ENCODE data around the gene LNPEP.
"Not testable (repeated sequence)": the region's sequence is repeated elsewhere in the genome, so short reads cannot be mapped to it uniquely, and the experiment has no call there.

LNPEP gene

GRCh38 chr5:97065475-97065874 is 129.6 kb downstream of the LNPEP start:
- DNase-seq (ENCODE audit: low spot score): no peak

DNA sequence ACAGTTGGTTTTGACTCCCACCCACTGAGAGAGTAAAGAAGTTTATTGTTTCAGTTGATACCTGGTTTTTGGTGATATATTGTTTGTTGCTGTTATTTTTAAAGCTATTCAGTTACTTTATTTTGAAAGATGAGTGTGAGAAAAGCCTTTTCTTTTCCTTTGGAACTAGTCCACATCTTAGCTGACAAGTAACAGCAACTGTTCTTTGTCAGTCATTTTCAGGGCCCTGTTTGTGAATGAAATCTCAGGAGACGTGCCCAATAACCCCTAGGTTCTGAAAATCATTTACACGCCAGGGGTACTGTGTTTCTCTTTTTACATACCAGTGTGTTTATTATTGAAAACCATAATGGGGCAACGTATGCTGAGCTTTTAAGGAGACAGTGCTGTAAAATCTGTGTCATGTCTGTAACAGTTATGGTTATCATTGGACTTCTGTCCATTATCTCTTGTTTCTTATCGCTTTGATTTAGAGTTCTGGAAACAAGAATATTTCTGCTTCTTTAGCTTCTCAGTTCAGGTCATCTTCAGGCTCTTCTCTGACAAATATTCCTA is 131.5 kb downstream of the LNPEP start:
- DNase-seq (ENCODE audit: low spot score): no peak

- no peak for DNase-seq (ENCODE audit: low spot score)
These were observed 134.4 kb downstream of the LNPEP start for GRCh38 chr5:97070234-97070633.

GRCh38 chr5:97071101-97071500 is 135.2 kb downstream of the LNPEP start:
- DNase-seq (ENCODE audit: low spot score): no peak

- DNase-seq (ENCODE audit: low spot score): no peak
These were observed 136.1 kb downstream of the LNPEP start for GRCh38 chr5:97071993-97072392.

GRCh38 chr5:97072696-97073095 is 136.8 kb downstream of the LNPEP start:
- DNase-seq (ENCODE audit: low spot score): no peak

GRCh38 chr5:97073420-97073819 is 137.5 kb downstream of the LNPEP start:
- no peak for DNase-seq (ENCODE audit: low spot score)

DNA sequence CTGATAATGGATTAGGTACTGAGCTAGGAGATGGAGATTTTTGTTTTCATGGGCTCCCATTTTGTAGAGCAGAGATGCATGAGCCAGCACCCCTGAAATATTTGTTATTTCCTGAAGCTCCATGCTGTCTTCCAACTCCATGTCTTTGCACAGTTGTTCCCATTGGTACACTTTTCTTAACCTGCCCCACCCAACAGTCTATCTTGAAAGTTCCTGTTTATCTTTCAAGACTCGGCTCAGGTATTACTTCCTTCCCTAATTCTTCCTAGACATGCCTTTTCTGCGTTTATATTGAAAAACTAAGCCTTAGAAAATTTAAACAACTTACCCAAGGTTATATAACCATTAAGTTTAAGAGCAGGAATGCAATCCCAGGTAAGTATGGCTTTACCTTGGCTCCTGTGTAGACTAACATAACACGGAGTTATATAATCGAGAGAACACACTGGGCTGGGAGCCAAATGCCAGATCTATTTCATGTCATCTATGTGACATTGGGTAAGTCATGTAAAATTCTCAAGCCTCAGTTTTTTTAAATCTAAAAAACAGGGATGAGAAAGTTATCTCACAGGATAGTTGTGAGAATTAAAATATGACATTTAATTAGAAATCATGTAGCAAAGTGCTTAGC is 139.1 kb downstream of the LNPEP start:
- DNase-seq (ENCODE audit: low spot score): no peak

- DNase-seq (ENCODE audit: low spot score): no peak
These were observed 139.8 kb downstream of the LNPEP start for GRCh38 chr5:97075649-97076048.

DNA sequence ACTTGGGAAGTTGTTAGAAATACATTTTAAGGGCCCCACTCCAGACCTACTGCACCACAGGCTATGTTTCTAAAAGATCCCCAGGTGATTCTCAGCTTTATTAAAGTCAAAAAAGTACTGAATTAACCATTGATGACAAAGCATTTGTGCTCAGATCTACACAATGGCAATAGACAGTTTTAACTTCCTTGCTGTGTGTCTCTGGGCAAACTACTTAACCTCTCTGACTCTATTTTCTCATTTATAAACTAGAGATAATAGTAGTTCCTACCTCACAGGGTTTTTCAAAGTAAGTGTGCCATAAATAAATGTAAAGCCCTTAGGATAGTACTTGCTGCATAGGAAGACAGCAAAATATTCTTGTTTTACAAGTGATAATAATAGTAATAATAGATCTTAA is 140.2 kb downstream of the LNPEP start:
- no peak for DNase-seq (ENCODE audit: low spot score)

DNA sequence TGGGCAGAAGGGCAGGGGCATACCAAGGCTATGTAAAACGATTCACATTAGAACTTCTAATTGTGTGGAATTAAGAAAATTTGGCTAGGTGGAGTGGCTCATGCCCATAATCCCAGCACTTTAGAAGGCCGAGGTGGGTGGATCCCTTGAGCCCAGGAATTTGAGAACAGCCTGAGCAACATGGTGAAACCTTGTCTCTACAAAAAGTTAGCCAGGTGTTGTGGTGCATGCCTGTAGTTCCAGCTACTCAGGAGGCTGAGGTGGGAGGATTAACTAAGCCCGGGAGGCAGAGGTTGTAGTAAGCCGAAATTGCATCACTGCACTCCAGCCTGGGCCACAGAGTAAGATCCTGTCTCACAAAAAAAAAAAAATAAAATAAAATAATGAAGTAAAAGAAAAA is 141.4 kb downstream of the LNPEP start:
- no peak for DNase-seq (ENCODE audit: low spot score)

DNA sequence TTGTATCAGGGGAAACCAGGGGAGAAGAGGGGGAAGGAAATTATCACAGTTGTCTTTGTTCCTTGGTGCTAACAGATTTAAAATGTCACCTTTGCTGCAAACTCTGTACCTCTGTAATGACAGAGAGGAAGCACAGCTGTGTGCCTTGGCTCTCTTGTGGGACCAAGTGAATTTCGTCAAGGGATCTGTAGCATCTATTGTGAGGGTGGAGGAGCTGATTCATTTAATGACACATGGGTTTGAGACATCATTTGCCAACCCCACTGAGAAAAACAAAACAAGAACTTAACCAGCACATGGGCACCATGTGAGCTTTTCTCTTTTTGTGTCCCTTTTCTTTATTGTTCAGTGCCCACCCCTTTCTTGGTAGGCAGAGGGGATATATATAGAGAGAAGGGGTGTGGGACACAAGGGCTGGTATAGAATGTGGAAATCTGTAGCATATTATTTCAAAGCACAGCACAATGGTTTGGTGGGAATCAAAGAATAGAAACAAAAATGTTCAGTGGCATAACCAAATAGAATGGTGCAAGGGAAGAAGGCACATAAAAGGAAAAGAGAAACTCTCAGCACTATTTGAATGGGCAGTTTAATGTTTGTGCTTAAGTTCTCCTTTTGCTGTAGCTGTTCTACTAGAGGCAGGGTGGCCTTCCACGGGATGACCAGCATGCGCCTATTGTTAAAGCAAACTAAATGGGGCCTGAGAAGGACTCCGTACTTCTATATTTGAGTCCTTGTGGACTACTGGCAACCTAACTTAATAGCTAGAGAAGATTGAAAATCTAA is 143.3 kb downstream of the LNPEP start:
- DNase-seq (ENCODE audit: low spot score): no peak

GRCh38 chr5:97084782-97085458 is 149.0 kb downstream of the LNPEP start:
- not testable (repeated sequence) for DNase-seq (ENCODE audit: low spot score)

DNA sequence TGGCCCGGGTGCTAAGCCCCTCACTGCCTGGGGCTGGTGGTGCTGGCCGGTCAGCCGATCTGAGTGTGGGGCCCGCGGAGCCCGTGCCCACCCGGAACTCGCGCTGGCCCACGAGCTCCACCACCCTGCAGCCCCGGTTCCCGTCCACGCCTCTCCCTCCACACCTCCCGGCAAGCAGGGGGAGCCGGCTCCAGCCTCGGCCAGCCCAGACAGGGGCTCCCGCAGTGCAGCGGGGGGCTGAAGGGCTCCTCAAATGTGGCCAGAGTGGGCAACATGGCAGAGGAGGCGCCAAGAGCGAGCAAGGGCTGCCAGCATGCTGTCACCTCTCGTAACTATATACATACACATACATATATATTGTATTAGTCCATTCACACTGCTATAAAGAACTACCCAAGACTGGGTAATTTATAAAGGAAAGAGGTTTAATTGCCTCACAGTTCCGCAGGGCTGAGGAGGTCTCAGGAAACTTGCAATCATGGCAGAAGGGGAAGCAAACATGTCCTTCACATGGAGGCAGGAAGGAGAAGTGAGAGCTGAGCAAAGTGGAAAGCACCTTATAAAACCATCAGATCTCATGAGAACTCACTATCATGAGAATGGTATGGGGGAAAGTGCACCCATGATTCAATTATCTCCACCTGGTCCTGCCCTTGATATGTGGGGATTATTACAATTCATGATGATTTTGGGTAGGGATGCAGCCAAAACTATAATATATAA is 149.7 kb downstream of the LNPEP start:
- no peak for DNase-seq (ENCODE audit: low spot score)
